Measurements from ENCODE around the gene ATP1A1. TPM values are rescaled to one million over a fixed set of nuclear protein-coding genes. Genes with fewer than 3 reads are reported as not detected.

Gene ATP1A1
- total and polyA plus RNA-seq, 2 donors (not counting 1 experiment from before 2014, with no cell fraction given) = 58.9 to 107 TPM

- H3K4me2 ChIP-seq (replicated peaks; ENCODE audit: low read depth, low read length, poor library complexity, severe bottlenecking) = no peak overlapping the region
- no peak overlapping the region for H3K9ac ChIP-seq (ENCODE audit: low read length)
- no peak overlapping the region for H2AFZ ChIP-seq (ENCODE audit: insufficient read depth, low read depth, low read length, poor library complexity, severe bottlenecking)
- CTCF ChIA-PET = interaction anchor here (1.6 kb wide), 1 partner anchor 270 kb away, joined by 3 read pairs; no protein-coding TSS in a partner anchor
- H3K9me3 ChIP-seq (ENCODE audit: control extremely low read depth in 1 of 3, control insufficient read depth in 2 of 3, insufficient read depth in 1 of 3, low read length in 2 of 3) = no peaks in the 10 kb centered on the region
- peaks cover 3% of the 10 kb centered on the region for H3K4me1 Mint-ChIP-seq
- no peaks in the 10 kb centered on the region for H3K9me3 Mint-ChIP-seq (ENCODE audit: insufficient read depth)
- H3K4me1 ChIP-seq (ENCODE audit: control insufficient read depth in 2 of 2, insufficient read depth in 2 of 2, low read length in 2 of 2) = no peaks in the 10 kb centered on the region
- DNase-seq = no peak
- H3K27me3 Mint-ChIP-seq = no peaks in the 10 kb centered on the region
- no peak for ATAC-seq (ENCODE audit: low read depth)
- no peaks in the 10 kb centered on the region for H3K79me2 ChIP-seq (ENCODE audit: control insufficient read depth, insufficient read depth, low read length)
- H3K4me3 ChIP-seq (ENCODE audit: control extremely low read depth in 1 of 5, extremely low read depth in 1 of 5, insufficient read depth in 1 of 5, low read depth in 2 of 5, low read length in 4 of 5) = no peak overlapping the region
- no peak overlapping the region for H3K4me3 Mint-ChIP-seq
- 98% methylated on average over 6 of the region's 8 CpGs for WGBS (ENCODE audit: insufficient coverage)
- H3K27ac ChIP-seq (ENCODE audit: low read length in 2 of 2) = no peak overlapping the region
- intact Hi-C loops (cut with micrococcal nuclease) = loop anchor here (10.0 kb wide), 1 partner anchor 145 kb away; no protein-coding TSS in a partner anchor
- H4K20me1 ChIP-seq (ENCODE audit: control insufficient read depth, insufficient read depth, low read length, poor library complexity, severe bottlenecking) = no peaks in the 10 kb centered on the region
- POLR2A ChIA-PET = no interaction called here
- H3K27me3 ChIP-seq (replicated peaks in 1 of 4; ENCODE audit: control extremely low read depth in 1 of 4, control insufficient read depth in 3 of 4, insufficient read depth in 4 of 4, low read length in 3 of 4) = no peaks in the 10 kb centered on the region
- no peak overlapping the region for H3K27ac Mint-ChIP-seq
- TF ChIP-seq EZH2 (IDR thresholded peaks at IDR 0.05; ENCODE audit: borderline replicate concordance, insufficient read depth, low read depth, low read length, poor library complexity, severe bottlenecking) = no peak
- H3K36me3 ChIP-seq (replicated peaks in 1 of 2; ENCODE audit: control extremely low read depth in 1 of 2, control insufficient read depth in 1 of 2, extremely low read depth in 1 of 2, insufficient read depth in 2 of 2, low read length in 1 of 2) = peaks cover 0 to 25% of the 10 kb centered on the region in 2 experiments
These were observed 36.7 kb downstream of the ATP1A1 start for GRCh38 chr1:116409751-116410191.

DNA sequence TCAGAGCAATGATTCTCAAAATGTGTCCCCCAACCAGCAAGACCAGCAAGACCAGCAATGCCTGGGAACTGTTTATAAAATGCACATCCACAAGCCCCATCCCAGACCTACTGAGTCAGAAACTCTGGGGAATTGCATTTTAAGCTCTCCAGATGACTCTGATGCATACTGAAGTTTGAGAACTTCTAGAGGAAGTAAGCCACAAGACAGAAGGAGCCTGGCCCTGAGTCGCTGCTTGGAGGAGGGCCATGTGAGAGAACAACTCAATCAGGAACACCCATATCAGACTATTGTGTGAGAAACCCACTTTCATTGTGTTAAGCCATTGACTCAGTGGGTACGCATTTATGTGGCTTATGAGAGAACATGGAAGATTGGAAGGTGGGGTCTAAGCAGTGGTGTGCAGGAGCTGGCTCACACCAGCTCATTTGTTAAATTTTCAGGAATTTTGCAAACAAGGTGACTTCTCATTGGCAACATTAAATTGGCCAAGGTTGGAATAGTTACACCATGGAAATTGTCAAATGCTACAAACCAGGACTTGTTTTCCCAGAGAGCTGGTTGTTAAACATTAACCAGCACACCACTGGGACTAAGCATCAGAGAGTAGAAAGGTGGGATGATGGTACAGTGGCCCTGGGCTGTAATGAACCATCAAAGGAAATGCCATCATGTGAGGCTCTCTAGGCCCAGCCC is 38.9 kb downstream of the ATP1A1 start:
- Histone ChIP-seq H4K20me1 (ENCODE audit: control insufficient read depth, insufficient read depth, low read length, poor library complexity, severe bottlenecking) (no peaks in the 10 kb centered on the region), H3K9me3 (ENCODE audit: control extremely low read depth in 1 of 3, control insufficient read depth in 2 of 3, insufficient read depth in 1 of 3, low read length in 2 of 3) (no peaks in the 10 kb centered on the region), H3K9ac (ENCODE audit: low read length) (no peak overlapping the region), H3K79me2 (ENCODE audit: control insufficient read depth, insufficient read depth, low read length) (no peaks in the 10 kb centered on the region), H3K4me3 (ENCODE audit: control extremely low read depth in 1 of 5, extremely low read depth in 1 of 5, insufficient read depth in 1 of 5, low read depth in 2 of 5, low read length in 4 of 5) (no peak overlapping the region), H3K27me3 (replicated peaks in 1 of 4; ENCODE audit: control extremely low read depth in 1 of 4, control insufficient read depth in 3 of 4, insufficient read depth in 4 of 4, low read length in 3 of 4) (no peaks in the 10 kb centered on the region), H2AFZ (ENCODE audit: insufficient read depth, low read depth, low read length, poor library complexity, severe bottlenecking) (no peak overlapping the region), H3K4me2 (replicated peaks; ENCODE audit: low read depth, low read length, poor library complexity, severe bottlenecking) (no peak overlapping the region), H3K36me3 (replicated peaks in 1 of 2; ENCODE audit: control extremely low read depth in 1 of 2, control insufficient read depth in 1 of 2, extremely low read depth in 1 of 2, insufficient read depth in 2 of 2, low read length in 1 of 2) (peaks cover 0 to 9% of the 10 kb centered on the region in 2 experiments), H3K4me1 (ENCODE audit: control insufficient read depth in 2 of 2, insufficient read depth in 2 of 2, low read length in 2 of 2) (no peaks in the 10 kb centered on the region), H3K27ac (ENCODE audit: low read length in 2 of 2) (no peak overlapping the region)
- no peaks in the 10 kb centered on the region for H3K9me3 Mint-ChIP-seq (ENCODE audit: insufficient read depth)
- no peak overlapping the region for H3K27ac Mint-ChIP-seq
- WGBS (ENCODE audit: insufficient coverage) = 92% methylated on average over 1 of the region's 2 CpGs
- POLR2A ChIA-PET = no interaction called here
- DNase-seq = no peak
- H3K4me3 Mint-ChIP-seq = no peak overlapping the region
- no peak for TF ChIP-seq EZH2 (IDR thresholded peaks at IDR 0.05; ENCODE audit: borderline replicate concordance, insufficient read depth, low read depth, low read length, poor library complexity, severe bottlenecking)
- no peak for TF ChIP-seq CTCF (IDR thresholded peaks at IDR 0.05)
- CTCF ChIA-PET = interaction anchor here (1.0 to 1.5 kb wide), 2 partner anchors 11 to 72 kb away, joined by 3 to 4 read pairs; no protein-coding TSS in a partner anchor
- peaks cover 8% of the 10 kb centered on the region for H3K4me1 Mint-ChIP-seq
- no peaks in the 10 kb centered on the region for H3K27me3 Mint-ChIP-seq
- ATAC-seq (ENCODE audit: low read depth) = no peak
- intact Hi-C loops (cut with micrococcal nuclease) = loop anchor here (10.0 kb wide), 1 partner anchor 143 kb away; no protein-coding TSS in a partner anchor
